Hematopoietic multipotent progenitor cell treated with erythropoietin and hydrocortisone succinate and interleukin-3 and kit ligand, for 15 days (in vitro differentiated cells): Measurements from ENCODE around the gene ASNS.
A peak's percentile ranks its signal among the peaks of the same experiment; 100 is the strongest.
"Not testable (repeated sequence)": the region's sequence is repeated elsewhere in the genome, so short reads cannot be mapped to it uniquely, and the experiment has no call there.

ENCODE experiments used
- DNase-seq: peaks from one replicate; pipeline ENCODE4 v3.0.0-alpha.2; 2015; ENCODE audit warnings: low spot score

ASNS gene, protein sequence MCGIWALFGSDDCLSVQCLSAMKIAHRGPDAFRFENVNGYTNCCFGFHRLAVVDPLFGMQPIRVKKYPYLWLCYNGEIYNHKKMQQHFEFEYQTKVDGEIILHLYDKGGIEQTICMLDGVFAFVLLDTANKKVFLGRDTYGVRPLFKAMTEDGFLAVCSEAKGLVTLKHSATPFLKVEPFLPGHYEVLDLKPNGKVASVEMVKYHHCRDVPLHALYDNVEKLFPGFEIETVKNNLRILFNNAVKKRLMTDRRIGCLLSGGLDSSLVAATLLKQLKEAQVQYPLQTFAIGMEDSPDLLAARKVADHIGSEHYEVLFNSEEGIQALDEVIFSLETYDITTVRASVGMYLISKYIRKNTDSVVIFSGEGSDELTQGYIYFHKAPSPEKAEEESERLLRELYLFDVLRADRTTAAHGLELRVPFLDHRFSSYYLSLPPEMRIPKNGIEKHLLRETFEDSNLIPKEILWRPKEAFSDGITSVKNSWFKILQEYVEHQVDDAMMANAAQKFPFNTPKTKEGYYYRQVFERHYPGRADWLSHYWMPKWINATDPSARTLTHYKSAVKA

GRCh38 chr7:97872025-97872669 is at the start of gene ASNS:
TSS of gene ASNS (minus strand) at chr7:97872408. CDS start at chr7:97869156, 3,252 bp downstream.
- peak; percentile 90 for DNase-seq

GRCh38 chr7:97921254-97921653 is 49.0 kb upstream of the ASNS start:
- not testable (repeated sequence) for DNase-seq

DNA sequence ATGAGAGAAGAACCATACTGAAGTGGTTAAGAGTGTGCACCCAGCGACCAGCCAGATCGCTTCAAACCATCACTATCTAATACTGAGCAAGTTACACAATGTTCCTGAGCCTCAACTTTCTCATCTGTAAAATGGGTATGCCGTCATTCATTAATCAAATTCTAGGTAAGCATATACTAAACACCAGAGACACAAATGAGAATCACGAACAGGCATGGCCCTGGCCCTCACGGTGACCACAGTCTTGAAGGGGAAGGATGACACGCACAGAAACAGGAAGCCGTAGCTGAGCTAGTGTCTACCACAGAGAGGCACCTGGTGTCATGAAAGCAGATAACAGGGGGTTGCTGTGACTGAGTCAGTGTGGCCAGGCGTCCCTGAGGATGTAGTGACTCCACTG is 43.1 kb upstream of the ASNS start:
- not testable (repeated sequence) for DNase-seq

GRCh38 chr7:97912294-97912693 is 40.1 kb upstream of the ASNS start:
- DNase-seq, result not testable (repeated sequence)

GRCh38 chr7:97896893-97897292 is 24.7 kb upstream of the ASNS start:
- not testable (repeated sequence) for DNase-seq

DNA sequence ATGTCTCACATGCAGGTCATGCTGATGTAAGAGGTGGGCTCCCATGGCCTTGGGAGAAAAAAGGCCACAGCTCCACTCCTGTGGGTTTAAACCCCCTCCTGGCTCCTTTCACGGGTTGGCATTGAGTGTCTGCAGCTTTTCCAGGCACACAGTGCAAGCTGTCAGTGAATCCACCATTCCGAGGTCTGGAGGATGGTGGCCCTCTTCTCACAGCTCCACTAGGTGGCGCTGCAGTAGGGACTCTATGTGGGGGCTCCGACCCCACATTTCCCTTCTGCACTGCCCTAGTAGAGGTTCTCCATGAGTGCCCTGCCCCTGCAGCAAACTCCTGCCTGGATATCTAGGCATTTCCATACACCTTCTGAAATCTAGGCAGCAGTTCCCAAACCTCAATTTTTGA is 19.5 kb upstream of the ASNS start:
- not testable (repeated sequence) for DNase-seq

DNA sequence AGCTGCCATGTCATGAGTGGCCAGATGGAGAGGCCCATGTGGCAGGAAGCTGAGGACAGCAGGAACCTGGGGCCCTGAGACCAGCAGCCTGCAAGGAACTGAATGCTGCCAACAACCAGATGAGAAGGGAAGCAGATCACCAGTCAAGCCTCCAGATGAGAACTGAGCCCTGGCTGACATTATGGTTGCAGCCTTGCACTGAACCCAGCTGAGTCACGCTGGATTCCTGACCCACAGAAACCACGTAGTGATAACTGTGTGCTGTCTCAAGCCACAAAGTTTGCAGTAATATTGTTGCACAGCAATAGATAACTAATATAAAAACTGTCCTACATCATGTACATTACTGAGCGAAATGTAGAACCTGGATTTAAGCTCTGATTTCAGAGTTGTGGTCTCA is 7.3 kb upstream of the ASNS start:
- not testable (repeated sequence) for DNase-seq

GRCh38 chr7:97874894-97875293 is 2.7 kb upstream of the ASNS start:
- DNase-seq, result not testable (repeated sequence)

GRCh38 chr7:97873606-97874005 is 1.4 kb upstream of the ASNS start:
- DNase-seq, result no peak

- peak; percentile 24 for DNase-seq
Measured at GRCh38 chr7:97871659-97872024, 566 bp downstream of the ASNS start.

- DNase-seq, result no peak
Measured at GRCh38 chr7:97868788-97869187, 3.4 kb downstream of the ASNS start.

DNA sequence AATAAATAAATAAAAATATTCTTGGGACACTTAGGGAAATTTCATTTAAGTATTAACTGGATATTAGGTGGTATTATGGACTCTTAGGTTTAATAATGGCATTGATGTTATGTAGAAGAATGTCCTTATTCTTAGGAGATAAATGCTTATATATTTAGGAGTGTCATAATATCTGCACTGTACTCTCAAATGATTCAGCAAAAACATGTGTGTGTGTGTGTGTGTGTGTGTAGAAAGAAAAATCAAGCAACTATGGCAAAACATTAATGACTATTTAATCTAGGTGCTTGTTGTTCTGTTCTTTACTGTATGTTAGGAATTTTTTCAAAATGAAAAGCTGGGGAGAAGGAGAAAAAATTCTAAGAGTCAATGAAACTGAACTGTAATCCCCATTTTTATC is 3.9 kb downstream of the ASNS start:
- DNase-seq, result no peak

- DNase-seq, result no peak
Measured at GRCh38 chr7:97865104-97865503, 7.1 kb downstream of the ASNS start.

- no peak for DNase-seq
Measured at GRCh38 chr7:97859606-97860204, 12.5 kb downstream of the ASNS start.

- DNase-seq, result no peak
Measured at GRCh38 chr7:97858221-97858620, 14.0 kb downstream of the ASNS start.

DNA sequence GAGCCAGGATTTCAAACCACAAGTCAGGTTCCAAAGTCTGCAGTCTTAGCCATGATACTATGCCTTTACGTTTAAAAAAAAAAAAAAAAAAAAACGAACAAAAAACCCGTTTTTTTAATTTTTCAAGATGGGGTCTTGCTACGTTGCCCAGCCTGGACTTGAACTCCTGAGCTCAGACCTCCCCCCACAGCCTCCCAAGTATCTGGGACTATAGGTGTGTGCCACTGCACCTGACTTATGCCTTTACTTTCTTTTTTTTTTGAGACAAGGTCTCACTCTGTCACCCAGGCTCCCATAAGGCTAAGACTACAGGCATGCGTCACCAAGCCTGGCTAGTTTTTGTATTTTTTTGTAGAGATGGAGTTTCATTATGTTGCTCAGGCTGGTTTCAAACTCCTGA is 14.7 kb downstream of the ASNS start:
- DNase-seq, result no peak

- no peak for DNase-seq
Measured at GRCh38 chr7:97851683-97852082, 20.5 kb downstream of the ASNS start.

- DNase-seq, result not testable (repeated sequence)
Measured at GRCh38 chr7:97850262-97851031, 21.8 kb downstream of the ASNS start.

GRCh38 chr7:97847791-97848190 is 24.4 kb downstream of the ASNS start:
- no peak for DNase-seq

DNA sequence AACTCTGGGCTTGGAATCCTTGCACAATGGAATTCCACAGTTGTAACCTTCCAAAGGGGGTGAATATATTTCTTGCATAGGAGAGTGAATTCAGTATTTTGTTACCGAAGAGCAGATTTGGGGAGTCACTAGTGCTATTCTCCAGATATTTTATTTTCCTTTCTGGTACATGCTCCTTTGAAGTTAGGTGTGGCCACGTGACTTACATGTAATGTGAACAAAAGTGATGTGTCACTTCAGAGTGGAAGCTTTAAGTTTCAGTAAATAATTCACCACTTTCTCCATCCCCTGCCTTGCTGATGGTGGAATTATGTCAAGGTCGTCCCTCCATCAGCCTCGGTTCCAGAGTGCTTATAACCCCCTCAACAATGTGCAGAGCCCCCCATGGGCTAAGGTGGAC is 25.3 kb downstream of the ASNS start:
- DNase-seq, result no peak

DNA sequence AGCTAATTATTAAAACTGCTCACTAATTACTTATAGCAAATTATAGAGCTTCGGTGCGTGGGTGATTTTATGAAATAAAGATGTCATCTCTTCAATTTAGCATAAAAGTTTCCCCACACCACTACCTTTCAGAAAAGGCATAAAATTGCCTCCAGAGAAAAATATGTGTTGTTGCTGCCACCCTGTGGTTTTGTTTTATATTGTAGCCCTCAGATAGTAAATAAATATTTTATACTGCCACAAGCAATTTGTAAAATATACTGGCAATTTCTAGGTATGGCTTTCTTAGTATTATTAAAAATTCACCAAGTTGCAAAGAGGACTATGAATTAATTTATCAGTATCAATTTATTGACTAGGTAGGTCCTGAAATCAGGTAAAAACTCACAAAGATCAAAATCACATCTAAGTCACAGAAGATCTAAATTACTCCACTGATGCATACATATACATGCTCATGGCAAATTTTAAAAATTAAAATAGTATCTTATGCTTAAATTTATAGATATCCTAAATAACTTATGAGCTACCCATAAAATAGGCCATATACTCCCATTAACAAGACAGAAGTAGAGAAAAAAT is 26.5 kb downstream of the ASNS start:
- DNase-seq, result no peak

- no peak for DNase-seq
Measured at GRCh38 chr7:97844036-97844435, 28.2 kb downstream of the ASNS start.
